H9 (cell line): ENCODE results near the gene NAA60. TPM values are rescaled to one million over a fixed set of nuclear protein-coding genes. Genes with fewer than 3 reads are reported as not detected.

Source experiments
- DNase-seq: peaks from one replicate; pipeline ENCODE4 v3.0.0-alpha.2; 2017
- H2AFZ ChIP-seq: one replicate; pipeline ENCODE4 v1.6.1; 2013; ENCODE audit warnings: mild to moderate bottlenecking, low read length, control low read depth, moderate library complexity
- H2AK5ac ChIP-seq: 2 replicates; pipeline ENCODE4 v1.6.1; 2013; ENCODE audit warnings: low read length, control low read depth, mixed read lengths; ENCODE audit not compliant: insufficient read length
- H2BK120ac ChIP-seq: one replicate; pipeline ENCODE4 v1.6.1; 2013; ENCODE audit warnings: low read depth, mild to moderate bottlenecking, low read length, control low read depth, inconsistent platforms; ENCODE audit not compliant: poor library complexity, severe bottlenecking
- H2BK12ac ChIP-seq: 2 replicates; pipeline ENCODE4 v1.6.1; 2013; ENCODE audit warnings: low read length, control low read depth, mixed read lengths, low read depth; ENCODE audit not compliant: insufficient read length
- H2BK15ac ChIP-seq: 2 replicates; pipeline ENCODE4 v1.6.1; 2013; ENCODE audit warnings: low read depth, low read length, control low read depth
- H2BK20ac ChIP-seq: one replicate; pipeline ENCODE4 v1.6.1; 2013; ENCODE audit warnings: low read depth, mild to moderate bottlenecking, low read length, control low read depth, inconsistent platforms; ENCODE audit not compliant: poor library complexity, severe bottlenecking
- H2BK5ac ChIP-seq: 2 replicates; pipeline ENCODE4 v1.6.1; 2013; ENCODE audit warnings: low read length, control low read depth, mixed read lengths; ENCODE audit not compliant: insufficient read length
- H3K14ac ChIP-seq: 2 replicates; pipeline ENCODE4 v1.6.1; 2013; ENCODE audit warnings: low read length, control low read depth; ENCODE audit not compliant: insufficient read depth
- H3K18ac ChIP-seq: 2 replicates; pipeline ENCODE4 v1.6.1; 2013; ENCODE audit warnings: low read depth, mild to moderate bottlenecking, mixed read lengths, low read length, control low read depth; ENCODE audit not compliant: insufficient read length
- H3K23ac ChIP-seq: 2 replicates; pipeline ENCODE4 v1.6.1; 2013; ENCODE audit warnings: low read length, control low read depth, mixed read lengths, low read depth; ENCODE audit not compliant: insufficient read length
- H3K23me2 ChIP-seq: 2 replicates; pipeline ENCODE4 v1.6.1; 2013; ENCODE audit warnings: low read depth, mild to moderate bottlenecking, mixed read lengths, low read length, control low read depth; ENCODE audit not compliant: insufficient read length, poor library complexity, severe bottlenecking
- H3K27ac ChIP-seq: 2 replicates; pipeline ENCODE4 v1.5.1; 2013; ENCODE audit warnings: low read length, control low read depth, mixed read lengths, low read depth; ENCODE audit not compliant: insufficient read length
- H3K27me3 ChIP-seq: 2 replicates; pipeline ENCODE4 v1.6.1; 2013; ENCODE audit warnings: low read length, control low read depth, inconsistent platforms; ENCODE audit not compliant: insufficient read depth
- H3K4ac ChIP-seq: 2 replicates; pipeline ENCODE4 v1.6.1; 2013; ENCODE audit warnings: low read depth, mild to moderate bottlenecking, control low read depth, inconsistent platforms, low read length, moderate library complexity
- H3K4me1 ChIP-seq: 2 replicates; pipeline ENCODE4 v1.6.1; 2013; ENCODE audit warnings: low read length, control low read depth, inconsistent platforms; ENCODE audit not compliant: insufficient read depth
- H3K4me2 ChIP-seq: 2 replicates; pipeline ENCODE4 v1.6.1; 2013; ENCODE audit warnings: low read length, control low read depth, mixed read lengths; ENCODE audit not compliant: insufficient read length, insufficient read depth
- H3K56ac ChIP-seq: 2 replicates; pipeline ENCODE4 v1.6.1; 2013; ENCODE audit warnings: low read depth, mild to moderate bottlenecking, mixed read lengths, low read length, control low read depth; ENCODE audit not compliant: insufficient read length
- H3K79me1 ChIP-seq: 2 replicates; pipeline ENCODE4 v1.6.1; 2013; ENCODE audit warnings: low read depth, mild to moderate bottlenecking, moderate library complexity, low read length, control low read depth, inconsistent platforms; ENCODE audit not compliant: insufficient read depth, poor library complexity, severe bottlenecking
- H3K79me2 ChIP-seq: 2 replicates; pipeline ENCODE4 v1.6.1; 2013; ENCODE audit warnings: low read length, control low read depth, inconsistent platforms; ENCODE audit not compliant: insufficient read depth
- H3K9ac ChIP-seq: 2 replicates; pipeline ENCODE4 v1.6.1; 2013; ENCODE audit warnings: low read length, control low read depth, mixed read lengths; ENCODE audit not compliant: insufficient read length; ENCODE audit errors: extremely low read depth
- H3K9me3 ChIP-seq: one replicate; pipeline ENCODE4 v1.6.1; 2013; ENCODE audit warnings: low read depth, low read length, inconsistent platforms; ENCODE audit not compliant: control insufficient read depth
- H3T11ph ChIP-seq: one replicate; pipeline ENCODE4 v1.6.1; 2013; ENCODE audit warnings: mild to moderate bottlenecking, low read length, control low read depth, inconsistent platforms
- H4K20me1 ChIP-seq: one replicate; pipeline ENCODE4 v1.6.1; 2013; ENCODE audit not compliant: control insufficient read depth, insufficient read length, insufficient read depth
- H4K5ac ChIP-seq: 2 replicates; pipeline ENCODE4 v1.6.1; 2013; ENCODE audit warnings: low read depth, mild to moderate bottlenecking, mixed read lengths, low read length, control low read depth; ENCODE audit not compliant: insufficient read length
- H4K8ac ChIP-seq: replicated peaks from 2 replicates; pipeline ENCODE4 v1.6.1; 2013; ENCODE audit warnings: low read length, control low read depth, mixed read lengths, low read depth; ENCODE audit not compliant: insufficient read length
- H4K91ac ChIP-seq: 2 replicates; pipeline ENCODE4 v1.6.1; 2013; ENCODE audit warnings: low read depth, mild to moderate bottlenecking, moderate library complexity, mixed read lengths, low read length, control low read depth; ENCODE audit not compliant: insufficient read length
- H3K27ac Mint-ChIP-seq, 3 experiments: 2 replicates in 2 of 3; 3 replicates in 1 of 3; pipeline ENCODE4 v1.8.0; 2020 to 2021; ENCODE audit warnings: mixed read lengths in 3 of 3, mild to moderate bottlenecking in 1 of 3, moderate library complexity in 1 of 3
- H3K27me3 Mint-ChIP-seq: 2 replicates; pipeline ENCODE4 v1.8.0; 2021; ENCODE audit warnings: low read depth, mild to moderate bottlenecking, moderate library complexity, mixed read lengths
- H3K36me3 Mint-ChIP-seq, 3 experiments: 2 replicates in 2 of 3; 3 replicates in 1 of 3; pipeline ENCODE4 v1.8.0; 2020 to 2021; ENCODE audit warnings: low read depth in 3 of 3, mixed read lengths in 3 of 3; ENCODE audit not compliant: insufficient read depth in 1 of 3
- H3K4me1 Mint-ChIP-seq, 2 experiments: 2 replicates each; pipeline ENCODE4 v1.8.0; 2020; ENCODE audit warnings: mixed read lengths in 2 of 2
- H3K4me3 Mint-ChIP-seq, 2 experiments: 2 replicates in 1 of 2; 3 replicates in 1 of 2; pipeline ENCODE4 v1.8.0; 2020 to 2021; ENCODE audit warnings: mild to moderate bottlenecking in 2 of 2, mixed read lengths in 2 of 2, moderate library complexity in 1 of 2
- H3K9me3 Mint-ChIP-seq, 2 experiments: 2 replicates in 1 of 2; 3 replicates in 1 of 2; pipeline ENCODE4 v1.8.0; 2020; ENCODE audit warnings: mild to moderate bottlenecking in 2 of 2, mixed read lengths in 2 of 2, moderate library complexity in 1 of 2
- WGBS: extraction: QIAGEN DNeasy Blood & Tissue Kit; methylation state at CpG from one replicate; pipeline ENCODE4 v1.1.7; 2013; ENCODE audit warnings: missing lambda C conversion rate, low lambda C conversion rate, mixed read lengths; ENCODE audit not compliant: insufficient read length; ENCODE audit errors: extremely low coverage; 5-methylcytosine and 5-hydroxymethylcytosine counted together
- total RNA-seq: library from RNA; stranded (reverse); gene quantifications from 2 replicates; pipeline ENCODE4 v1.2.1, GENCODE V29; 2021
- TF ChIP-seq, protein P1 (sequence below): fragments of 200-600 bp; sonication (generic); conservative IDR thresholded peaks from 3 replicates; pipeline ENCODE4 v1.8.0; 2021; ENCODE audit warnings: antibody characterized with exemption, mild to moderate bottlenecking

Gene NAA60
- total RNA-seq, 1 experiment from 2014 or later, result 49.3 TPM

DNA sequence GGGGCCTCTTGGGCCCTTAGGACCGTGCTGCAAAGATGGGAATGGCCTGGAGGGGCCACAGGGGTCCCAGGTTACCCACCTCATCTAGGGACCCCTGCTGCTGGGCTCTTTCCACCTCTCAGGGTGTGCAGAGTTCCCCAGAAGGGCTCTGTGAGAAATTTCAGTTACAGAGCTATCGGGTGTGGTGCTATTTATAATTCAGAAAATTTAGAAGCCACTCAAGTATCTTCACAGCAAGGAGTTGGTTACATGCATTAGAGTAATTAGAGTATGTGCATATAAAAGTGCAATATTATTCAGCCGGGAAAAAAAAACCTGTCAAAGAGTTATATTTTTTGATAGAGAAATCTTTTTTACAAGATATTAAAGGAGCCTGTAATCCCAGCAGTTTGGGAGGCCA is 32.9 kb downstream of the NAA60 start:
- peaks cover 3% of the 10 kb centered on the region for H4K20me1 ChIP-seq
- no peak overlapping the region for H3K4me3 Mint-ChIP-seq
- no peaks in the 10 kb centered on the region; the same call in 1 of the 2 replicates for H3K27me3 Mint-ChIP-seq
- no peak overlapping the region for H2BK12ac ChIP-seq
- H3K27me3 ChIP-seq, result no peaks in the 10 kb centered on the region
- H3K23ac ChIP-seq, result no peak overlapping the region
- no peak overlapping the region for H2BK120ac ChIP-seq
- no peaks in the 10 kb centered on the region for H3K23me2 ChIP-seq
- H3K9ac ChIP-seq, result no peak overlapping the region
- no peak overlapping the region for H3K4me2 ChIP-seq
- H4K5ac ChIP-seq, result no peak overlapping the region
- no peak overlapping the region for H2BK5ac ChIP-seq
- no peaks in the 10 kb centered on the region for H3K79me1 ChIP-seq
- H3K27ac ChIP-seq, result no peak overlapping the region
- H3K56ac ChIP-seq, result no peak overlapping the region
- no peaks in the 10 kb centered on the region for H3K9me3 Mint-ChIP-seq
- no peak overlapping the region; a peak in 1 of 7 replicates for H3K27ac Mint-ChIP-seq
- H3K4me1 ChIP-seq, result no peaks in the 10 kb centered on the region
- no peak overlapping the region for H3K4ac ChIP-seq
- no peaks in the 10 kb centered on the region; the same call in 1 of the 2 replicates for H3K79me2 ChIP-seq
- no peak overlapping the region for H2BK15ac ChIP-seq
- peaks cover 7% of the 10 kb centered on the region in 2 experiments for H3K4me1 Mint-ChIP-seq
- H3K9me3 ChIP-seq, result no peaks in the 10 kb centered on the region
- H4K8ac ChIP-seq, result no peak overlapping the region
- no peak overlapping the region for H3T11ph ChIP-seq
- no peak overlapping the region for H4K91ac ChIP-seq
- H3K14ac ChIP-seq, result no peak overlapping the region
- no peak overlapping the region for H2AFZ ChIP-seq
- no peak overlapping the region for H2AK5ac ChIP-seq
- DNase-seq, result no peak
- no peak overlapping the region for H2BK20ac ChIP-seq
- WGBS, result no CpG with 5 or more reads among the region's 3 CpGs
- TF ChIP-seq, protein P1, sequence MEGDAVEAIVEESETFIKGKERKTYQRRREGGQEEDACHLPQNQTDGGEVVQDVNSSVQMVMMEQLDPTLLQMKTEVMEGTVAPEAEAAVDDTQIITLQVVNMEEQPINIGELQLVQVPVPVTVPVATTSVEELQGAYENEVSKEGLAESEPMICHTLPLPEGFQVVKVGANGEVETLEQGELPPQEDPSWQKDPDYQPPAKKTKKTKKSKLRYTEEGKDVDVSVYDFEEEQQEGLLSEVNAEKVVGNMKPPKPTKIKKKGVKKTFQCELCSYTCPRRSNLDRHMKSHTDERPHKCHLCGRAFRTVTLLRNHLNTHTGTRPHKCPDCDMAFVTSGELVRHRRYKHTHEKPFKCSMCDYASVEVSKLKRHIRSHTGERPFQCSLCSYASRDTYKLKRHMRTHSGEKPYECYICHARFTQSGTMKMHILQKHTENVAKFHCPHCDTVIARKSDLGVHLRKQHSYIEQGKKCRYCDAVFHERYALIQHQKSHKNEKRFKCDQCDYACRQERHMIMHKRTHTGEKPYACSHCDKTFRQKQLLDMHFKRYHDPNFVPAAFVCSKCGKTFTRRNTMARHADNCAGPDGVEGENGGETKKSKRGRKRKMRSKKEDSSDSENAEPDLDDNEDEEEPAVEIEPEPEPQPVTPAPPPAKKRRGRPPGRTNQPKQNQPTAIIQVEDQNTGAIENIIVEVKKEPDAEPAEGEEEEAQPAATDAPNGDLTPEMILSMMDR, result no peak
- H3K36me3 Mint-ChIP-seq, result peaks cover 6 to 26% (median 17%) of the 10 kb centered on the region in 3 experiments; a peak in 6 of 7 replicates
- H3K18ac ChIP-seq, result no peak overlapping the region
